ENCODE measurements around the gene MRPL49. TPM values are rescaled to one million over a fixed set of nuclear protein-coding genes. Genes with fewer than 3 reads are reported as not detected.
"Not testable (repeated sequence)": the region's sequence is repeated elsewhere in the genome, so short reads cannot be mapped to it uniquely, and the experiment has no call there.

The MRPL49 gene
- total RNA-seq, 1 donor from 2014 or later: 50.4 TPM

DNA sequence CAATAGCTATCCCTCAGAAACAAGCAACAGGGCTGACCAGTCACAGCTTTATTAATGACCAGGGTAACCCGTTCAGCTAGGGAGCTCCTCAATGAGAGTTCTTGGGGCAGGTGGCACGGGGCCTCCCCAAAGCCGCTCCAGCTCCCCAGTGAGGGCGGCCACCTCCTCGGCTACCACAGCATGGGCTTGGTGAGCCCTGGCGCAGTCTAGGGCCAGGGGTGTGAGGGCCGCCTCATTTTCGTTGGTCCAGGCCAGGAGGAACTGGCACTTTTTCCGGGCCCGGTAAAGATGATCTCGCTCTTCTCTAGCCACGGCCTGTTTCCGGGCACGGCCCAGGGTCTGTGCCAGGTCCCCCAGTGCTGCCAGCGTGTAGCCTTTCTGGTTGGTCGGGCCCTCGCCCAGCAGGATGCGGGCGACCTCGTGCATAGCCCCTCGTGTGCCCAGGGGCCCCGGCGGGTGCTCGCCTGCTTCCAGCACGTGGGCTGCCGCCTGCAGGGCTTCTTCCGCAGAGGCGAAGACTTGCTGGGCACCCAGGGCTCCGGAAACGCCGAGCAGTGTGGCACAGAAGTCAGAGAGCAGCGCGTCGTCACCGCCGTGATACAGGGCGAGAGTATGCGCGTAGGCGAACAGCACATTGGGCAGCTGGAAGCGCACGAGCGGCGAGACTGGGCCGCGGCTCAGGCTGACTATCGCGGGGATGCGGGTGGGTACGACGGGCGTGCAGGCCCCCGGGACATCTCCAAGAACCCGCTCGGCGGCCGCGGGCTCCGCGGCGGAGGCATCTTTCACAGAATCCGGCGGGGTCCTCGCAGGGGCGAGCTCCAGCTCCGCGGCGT, 5.5 kb upstream of the MRPL49 start:
- intact Hi-C loops (cut with micrococcal nuclease): loop anchor here (1.0 to 2.0 kb wide), 7 partner anchors 20 to 269 kb away; partner anchors contain the start of genes CAPN1, CDCA5, SNX15 and VPS51

DNA sequence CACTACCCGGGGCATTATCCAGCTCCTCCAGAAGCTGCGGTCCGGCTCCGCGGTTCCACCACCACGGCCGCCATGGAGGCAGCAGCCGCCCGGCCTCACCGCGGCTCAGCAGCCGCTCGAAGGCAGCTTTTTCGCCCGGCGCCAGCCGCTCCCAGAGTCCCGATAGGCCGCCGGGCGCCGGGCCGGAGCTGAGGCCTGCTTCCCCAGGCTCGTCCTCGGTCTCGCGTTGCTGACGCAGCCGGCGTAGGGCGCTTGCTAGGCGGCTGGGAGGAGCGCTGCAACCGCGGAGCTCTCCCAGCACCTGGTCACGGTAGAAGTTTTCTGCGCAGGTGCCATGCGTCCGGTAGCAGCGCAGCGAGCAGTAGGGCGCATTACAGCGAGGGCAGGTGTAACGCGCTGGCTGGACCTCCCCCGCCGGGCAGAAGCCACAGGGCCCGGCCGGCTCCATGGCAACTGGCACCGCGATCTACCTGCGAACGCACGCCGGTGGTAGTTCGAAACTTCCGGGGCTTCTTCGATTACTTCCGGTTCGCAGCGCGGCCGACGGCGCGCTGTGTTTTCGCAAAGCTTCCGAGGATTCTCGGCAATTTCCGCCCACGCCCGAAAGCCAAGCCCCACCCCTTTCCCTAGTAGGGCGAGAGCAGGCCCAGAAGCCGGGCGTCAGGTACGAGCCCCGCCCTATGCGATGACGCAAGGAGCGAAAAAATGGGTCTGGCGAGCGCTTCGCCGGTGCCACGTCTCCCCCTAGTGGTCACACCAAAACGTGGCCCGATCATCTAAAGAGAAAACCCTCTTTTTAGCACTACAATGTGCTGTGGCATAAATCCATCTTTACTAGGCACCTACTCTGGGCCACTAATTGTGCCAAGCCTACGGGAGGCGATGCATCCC, 4.7 kb upstream of the MRPL49 start, which contains the start of gene ZNHIT2:
TSS of gene ZNHIT2 (minus strand) at position 496 of the 891 bp plus-strand sequence. CDS start at position 448, 48 bp downstream.
- intact Hi-C loops (cut with micrococcal nuclease): loop anchor here (1.0 to 2.0 kb wide), 7 partner anchors 21 to 270 kb away; partner anchors contain the start of genes CAPN1, CDCA5, SNX15 and VPS51

DNA sequence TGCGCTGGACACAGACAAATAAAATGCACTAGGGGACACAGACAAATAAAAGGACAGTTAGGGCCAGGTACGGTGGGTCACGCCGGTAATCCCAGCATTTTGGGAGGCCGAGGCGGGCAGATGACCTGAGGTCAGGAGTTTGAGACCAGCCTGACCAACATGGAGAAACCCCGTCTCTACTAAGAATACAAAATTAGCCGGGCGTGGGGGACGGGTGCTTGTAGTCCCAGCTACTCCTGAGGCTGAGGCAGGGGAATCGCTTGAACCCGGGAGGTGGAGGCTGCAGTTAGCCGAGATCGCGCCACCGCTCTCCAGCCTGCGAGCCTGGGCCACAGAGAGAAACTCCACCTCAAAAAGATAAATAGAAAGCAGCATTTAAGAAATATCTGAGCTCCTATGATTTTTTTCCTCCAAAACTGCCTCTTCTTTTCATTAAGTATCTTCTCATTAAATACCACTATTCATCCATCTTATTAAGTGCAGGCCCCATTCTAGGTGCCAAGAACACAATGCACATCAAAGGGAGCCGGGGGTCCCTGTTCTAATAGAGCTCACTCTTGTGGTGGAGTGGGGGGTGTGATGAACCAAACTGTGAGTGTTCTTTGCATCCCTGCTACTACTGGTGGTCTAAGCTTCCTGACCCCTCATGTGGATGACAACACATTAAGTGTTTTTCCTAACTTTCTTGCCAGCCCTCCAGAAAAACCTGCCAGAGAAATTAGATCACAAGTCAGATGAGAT, 3.9 kb upstream of the MRPL49 start:
- intact Hi-C loops (cut with micrococcal nuclease): no loop called here

DNA sequence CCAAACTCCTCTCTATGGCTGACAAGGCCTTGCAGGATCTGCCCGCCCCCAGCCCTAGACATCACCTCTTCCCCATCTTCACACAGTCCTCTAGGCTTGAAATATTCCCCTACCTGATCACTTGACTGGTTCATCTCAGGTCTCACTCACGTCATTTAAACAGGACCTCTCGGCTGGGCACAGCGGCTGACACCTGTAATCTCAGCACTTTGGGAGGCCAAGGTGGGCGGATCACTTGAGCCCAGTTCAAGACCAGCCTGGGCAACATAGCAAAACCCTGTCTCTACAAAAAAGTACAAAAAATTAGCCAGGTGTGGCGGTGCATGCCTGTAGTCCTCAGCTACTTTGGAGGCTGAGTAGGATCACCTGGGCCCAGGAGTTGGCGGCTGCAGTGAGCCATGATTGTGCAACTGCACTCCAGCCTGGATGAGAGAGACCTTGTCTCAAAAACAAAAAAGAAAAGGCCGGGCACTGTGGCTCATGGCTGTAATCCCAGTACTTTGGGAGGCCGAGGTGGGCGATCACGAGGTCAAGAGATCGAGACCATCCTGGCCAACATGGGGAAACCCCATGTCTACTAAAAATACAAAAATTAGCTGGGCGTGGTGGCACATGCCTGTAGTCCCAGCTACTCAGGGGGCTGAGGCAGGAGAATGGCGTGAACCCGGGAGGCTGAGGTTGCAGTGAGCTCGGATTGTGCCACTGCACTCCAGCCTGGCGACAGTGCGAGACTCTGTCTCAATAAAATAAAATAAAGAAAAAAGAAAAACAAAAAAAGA, 3.0 kb upstream of the MRPL49 start:
- intact Hi-C loops (cut with micrococcal nuclease): not testable (repeated sequence)

DNA sequence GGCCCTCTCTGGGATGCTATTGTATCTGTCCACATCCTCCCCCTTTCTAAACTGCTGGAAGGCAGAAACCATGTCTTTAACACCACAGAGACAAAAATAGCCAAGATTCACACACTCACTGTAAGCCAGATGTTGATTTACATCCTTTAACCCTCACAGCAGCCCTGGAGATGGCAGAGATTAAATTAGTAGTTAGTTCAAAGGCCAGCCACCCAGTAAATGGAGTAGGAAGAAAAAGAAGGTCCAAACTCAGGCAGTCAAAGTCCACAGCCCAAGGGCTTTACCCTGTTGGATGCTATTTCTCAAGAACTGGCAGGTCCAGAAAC, 2.5 kb upstream of the MRPL49 start:
- intact Hi-C loops (cut with micrococcal nuclease): no loop called here

DNA sequence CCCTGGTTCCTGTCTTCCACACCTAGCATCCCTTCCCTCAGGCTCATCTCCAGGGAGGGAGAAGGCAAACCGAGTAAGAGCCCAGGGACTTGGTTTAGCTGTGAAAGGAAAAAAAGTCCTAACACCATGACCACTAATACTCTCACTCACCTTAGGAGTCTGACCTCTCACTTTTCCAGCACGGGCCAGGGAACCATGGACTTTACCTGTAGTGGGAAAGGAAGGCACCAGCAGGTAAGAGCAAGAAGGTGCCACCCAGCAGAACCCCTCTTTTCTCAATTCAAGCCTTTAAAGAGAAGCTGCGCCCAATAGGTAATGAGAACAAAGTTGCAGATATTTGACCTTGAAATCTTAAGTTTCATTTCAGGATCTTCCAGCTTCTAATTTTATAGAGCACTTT, 1.3 kb upstream of the MRPL49 start:
- intact Hi-C loops (cut with micrococcal nuclease): no loop called here

DNA sequence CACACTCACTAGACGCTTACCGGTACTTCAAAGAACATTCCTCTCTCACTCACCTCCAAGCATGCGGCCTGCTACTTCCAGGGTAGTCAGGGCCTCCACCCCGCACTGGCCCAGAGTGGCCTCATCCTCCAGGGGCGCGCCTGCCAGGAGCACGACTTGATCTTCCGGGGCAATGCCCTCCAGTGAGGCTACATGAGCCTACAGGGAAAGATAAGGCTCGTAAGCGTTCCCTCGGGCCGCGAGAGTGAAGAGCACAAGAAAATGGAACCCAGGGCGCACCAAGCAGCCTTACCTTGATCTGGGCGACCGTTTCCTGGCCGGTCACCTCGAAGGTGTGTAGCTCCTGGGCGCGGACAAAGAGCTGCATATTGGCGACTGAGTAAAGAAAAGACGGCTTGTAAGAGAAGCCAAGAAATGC, 665 bp upstream of the MRPL49 start:
- intact Hi-C loops (cut with micrococcal nuclease): no loop called here

DNA sequence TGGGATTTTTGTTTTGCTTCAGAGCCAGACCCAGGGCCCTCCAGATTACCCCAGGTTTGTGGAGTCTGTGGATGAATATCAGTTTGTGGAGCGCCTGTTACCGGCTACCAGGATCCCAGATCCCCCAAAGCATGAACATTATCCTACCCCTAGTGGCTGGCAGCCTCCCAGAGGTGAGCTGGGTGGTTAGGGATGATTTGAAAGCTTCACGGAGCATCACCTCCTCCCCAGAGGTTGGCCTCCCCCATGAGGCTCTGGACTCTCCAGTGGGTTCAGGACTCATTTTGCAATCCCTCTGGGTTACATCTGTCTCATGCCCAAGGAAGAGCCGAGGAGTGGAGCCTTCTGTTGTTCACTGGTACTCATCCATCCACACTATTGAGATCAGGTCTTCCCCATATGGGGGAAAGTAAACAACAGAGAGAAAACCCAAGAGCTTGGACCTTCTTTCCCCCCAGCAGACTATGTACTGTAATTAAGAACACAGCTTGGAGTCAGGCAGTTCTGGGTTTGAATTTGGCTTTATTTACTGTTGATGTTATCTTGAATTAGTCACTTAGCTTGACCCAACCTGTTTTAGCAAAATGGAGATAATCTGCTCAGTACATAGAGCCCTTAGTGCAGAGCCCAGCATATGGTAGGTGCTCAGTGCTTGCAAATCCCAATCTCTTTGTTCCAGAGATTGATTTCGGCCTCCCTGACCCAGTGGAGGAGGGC, 2.5 kb downstream of the MRPL49 start:
- intact Hi-C loops (cut with micrococcal nuclease): no loop called here

DNA sequence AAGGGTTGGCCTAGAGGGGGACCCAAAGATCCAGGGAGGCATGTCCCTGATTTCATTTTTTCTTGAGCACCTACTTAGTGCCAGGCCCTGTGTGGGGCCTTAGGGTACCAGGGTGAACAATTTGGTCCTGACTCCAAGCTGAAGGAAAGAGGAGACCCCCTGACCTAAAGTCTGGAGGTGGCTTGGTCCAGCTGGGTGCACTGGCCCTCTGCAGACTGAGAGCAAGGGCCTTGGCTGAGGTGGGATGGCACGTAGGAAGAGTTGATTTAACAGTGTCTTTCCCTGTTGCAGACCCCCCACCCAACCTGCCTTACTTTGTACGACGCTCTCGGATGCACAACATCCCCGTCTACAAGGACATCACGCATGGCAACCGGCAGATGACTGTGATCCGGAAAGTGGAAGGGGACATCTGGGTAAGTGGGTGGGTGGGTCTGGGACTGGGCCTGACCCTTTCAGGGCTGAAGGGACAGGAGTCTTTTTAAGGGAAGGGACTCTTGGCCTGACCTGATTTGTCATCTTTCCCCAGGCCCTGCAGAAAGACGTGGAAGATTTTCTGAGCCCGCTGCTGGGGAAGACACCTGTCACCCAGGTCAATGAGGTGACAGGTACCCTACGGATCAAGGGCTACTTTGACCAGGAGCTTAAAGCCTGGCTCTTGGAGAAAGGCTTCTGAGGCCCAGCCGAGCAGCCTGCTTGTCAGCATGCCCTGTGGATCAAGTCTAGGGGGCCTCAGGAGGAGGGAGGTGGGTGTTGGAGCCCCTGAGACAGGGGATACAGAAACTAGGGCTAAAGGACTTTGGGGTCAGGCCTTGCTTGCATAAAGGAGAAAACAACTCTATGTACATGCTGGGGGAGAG, 3.3 kb downstream of the MRPL49 start:
- intact Hi-C loops (cut with micrococcal nuclease): no loop called here

DNA sequence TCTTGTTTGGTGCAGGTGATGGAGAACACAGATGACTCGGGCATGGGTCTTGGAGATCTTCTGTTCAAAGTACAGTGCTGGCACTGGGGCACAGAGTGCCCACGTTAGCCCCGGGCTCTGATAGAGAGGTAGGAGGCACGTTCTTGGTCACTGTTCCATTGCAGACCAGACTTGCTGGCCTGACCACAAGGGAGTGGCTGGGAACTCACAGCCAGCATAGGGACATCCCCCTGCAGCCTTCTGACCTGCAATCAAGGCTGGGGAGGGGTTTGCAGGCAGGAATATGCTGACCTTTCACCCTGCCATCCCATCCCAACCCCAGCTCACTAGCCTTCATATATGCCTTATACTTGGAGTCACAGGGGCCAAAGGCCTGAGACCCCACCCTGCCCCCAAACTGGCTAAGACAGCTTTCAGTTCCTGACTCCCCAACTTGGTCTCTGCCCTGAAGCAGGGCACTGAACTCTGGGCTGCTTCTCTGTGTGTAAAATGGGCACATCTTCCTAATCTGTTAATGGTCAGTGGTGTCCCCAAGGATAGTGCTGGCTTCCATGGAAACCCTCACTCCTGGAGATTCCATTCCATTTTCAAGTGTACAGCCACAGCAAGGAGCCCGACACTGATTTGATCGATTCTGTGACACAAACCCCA, 4.6 kb downstream of the MRPL49 start:
- intact Hi-C loops (cut with micrococcal nuclease): no loop called here

DNA sequence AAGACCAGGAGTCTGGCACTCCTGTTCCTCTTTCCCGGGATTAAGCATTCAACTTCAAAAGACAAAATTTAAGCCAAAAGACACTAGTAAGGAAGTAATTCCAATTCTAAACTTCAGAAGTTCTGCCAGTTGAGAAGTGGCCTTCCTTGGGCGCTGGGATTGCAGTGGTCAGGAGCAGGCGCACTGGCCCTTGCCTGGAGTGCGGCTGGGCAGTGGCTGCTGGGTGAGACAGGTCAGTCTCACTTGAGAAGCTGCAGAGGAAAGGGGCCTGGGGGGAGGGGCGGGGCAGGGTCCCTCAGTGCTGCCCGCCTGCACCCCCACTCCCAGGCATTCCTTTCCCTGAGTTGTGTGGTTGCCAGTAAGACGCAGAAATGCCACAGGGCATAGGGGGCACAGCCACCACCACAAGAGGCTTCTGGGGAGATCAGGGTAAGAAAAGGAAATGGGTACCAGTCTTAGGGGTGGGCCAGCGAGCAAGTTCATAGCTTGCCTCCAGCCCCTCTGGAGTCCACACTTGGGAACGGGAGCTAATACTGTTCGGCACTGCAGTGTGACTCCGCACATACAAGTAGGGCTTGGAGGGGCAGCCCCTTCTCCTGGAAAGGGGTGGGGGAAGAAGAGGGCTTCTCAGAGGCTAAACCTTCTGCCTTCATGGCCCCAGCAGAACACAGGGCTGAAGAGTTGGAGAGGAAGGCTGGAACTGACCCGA, 5.5 kb downstream of the MRPL49 start:
- intact Hi-C loops (cut with micrococcal nuclease): no loop called here

DNA sequence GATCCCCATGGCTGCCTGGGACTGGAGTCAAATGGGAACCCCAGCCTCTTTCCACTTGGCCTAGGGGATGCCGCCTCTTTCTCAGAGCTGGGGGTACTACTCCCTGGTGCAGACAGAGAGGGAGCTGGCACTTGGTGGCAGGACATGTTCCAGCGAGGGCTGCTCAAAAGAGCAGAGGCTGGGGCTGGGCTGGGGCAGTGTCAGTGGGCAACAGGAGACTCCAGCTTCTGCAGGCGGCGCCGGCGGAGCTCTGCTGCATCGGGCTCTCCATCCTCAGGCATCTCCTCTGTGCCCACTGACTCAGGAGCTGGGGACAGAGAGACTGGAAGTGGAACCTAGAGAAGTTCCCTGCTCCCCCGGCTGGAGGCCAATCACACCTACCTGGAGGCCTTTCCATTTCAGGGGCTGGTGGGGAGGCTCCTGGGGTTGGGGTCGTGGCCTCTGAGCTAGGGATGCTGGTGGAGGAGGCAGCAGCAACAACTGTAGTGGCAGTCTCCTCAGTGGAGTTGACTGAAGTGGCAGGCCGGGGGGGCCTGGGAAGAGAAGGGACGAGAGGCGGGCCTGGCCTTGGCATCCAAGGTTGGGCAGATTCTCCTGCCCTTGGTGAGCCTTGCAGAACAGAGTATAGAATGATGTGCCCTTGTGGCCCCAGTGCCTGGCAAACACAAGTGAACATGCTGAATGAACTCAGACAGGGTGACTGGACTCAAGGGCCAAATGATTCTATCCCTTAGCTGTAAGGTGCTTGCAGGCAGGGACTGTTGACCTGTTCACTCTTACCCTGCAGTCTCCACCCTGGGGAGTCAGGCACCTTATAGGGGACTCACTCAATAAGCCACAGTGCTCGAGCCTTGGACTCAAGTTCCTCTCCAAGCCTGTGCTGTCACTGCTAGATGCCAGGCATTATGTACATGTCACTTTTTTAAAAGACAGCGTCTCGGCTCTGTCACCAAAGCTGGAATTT, 6.3 kb downstream of the MRPL49 start:
- intact Hi-C loops (cut with micrococcal nuclease): no loop called here

DNA sequence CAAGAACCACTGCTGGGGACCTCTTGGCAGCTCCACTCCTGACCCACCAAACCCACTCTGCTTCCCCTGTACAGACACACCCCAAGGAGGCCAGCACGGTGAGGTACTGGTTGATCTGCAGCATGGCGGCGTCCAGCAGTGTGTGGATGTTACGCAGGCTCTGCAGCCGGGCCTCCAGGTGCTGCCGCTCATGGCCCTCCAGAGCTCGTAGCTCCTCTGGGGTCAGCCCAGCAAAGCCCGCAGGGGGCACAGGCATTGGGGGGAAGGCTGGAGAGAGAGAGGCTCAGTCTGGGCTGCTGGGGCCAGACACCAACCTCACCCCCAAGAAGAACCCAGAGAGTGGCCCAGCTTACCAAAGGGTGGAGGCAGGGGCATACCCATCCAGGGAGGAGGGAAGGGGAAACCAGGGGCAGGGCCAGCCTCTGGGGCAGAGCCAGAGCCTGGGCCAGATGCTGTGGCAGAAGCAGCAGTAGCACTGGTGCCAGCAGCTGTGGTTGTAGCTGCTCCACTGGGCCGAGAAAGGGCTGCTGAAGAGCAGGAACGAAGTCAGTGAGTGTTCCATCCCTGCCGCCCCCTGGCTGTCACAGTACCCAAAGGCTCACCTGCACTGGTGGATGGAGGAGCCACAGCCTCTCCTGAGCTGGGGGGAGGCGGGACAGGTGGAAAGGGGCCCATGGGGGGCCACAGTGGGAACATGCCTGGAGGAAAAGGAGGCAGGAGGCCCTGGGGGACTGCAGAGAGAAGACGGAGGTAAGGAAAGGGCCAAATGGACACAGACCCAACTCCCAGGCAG, 7.7 kb downstream of the MRPL49 start:
- intact Hi-C loops (cut with micrococcal nuclease): no loop called here

DNA sequence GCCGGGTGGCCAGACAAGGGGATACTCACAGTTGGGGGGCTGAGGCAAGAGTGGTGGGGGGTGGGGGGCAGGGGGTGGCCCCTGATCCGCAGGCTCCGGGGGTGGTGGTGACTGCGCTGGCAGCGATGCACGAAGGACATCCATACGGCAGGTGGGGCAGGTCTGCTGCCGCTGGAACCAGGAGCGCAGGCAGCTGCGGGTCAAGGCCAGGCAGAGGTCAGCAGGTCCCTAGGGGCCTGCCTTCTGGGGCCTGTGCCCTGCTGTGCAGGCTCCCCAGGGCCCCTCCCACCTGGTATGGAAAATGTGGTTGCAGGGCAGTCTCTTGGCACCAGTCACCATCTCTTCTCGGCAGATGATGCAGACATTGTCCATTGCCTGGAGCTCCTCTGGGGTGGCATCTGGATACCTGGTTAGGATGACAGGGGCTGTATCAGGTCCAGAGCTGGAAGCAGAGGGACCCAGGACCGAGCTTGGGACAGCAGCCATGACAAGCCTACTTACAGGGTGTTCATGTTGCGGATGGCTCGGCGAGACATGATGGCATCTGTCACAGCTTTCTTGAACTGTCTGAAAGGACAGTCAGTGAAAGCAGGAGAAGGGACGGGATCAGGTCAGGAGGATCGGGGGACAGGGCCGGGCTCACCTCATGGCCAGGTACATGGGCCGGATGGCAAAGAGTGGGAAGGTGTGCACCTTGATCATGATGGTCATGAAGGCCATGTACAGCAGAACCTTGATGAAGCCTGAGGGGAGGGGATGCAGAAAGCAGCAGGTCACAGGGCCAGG, 8.7 kb downstream of the MRPL49 start:
- intact Hi-C loops (cut with micrococcal nuclease): no loop called here

DNA sequence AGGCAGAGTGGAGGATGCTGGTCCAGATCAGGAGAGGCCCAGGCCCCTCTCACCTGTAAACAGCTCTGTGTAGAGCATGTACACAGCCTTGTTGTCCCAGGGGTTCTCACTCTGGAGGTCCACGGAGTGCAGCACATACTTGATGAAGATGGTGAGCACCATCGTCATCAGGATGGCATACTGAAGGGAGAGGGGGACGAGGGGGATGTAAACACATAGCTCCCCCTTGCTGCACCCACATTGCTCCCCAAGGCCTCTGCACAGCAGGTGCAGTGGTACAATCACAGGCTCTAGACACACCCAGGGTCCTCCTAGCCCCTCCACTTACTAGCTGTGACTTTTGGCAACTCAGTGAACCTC, 9.3 kb downstream of the MRPL49 start:
- intact Hi-C loops (cut with micrococcal nuclease): no loop called here
